ENCODE results near the gene LYST.

The LYST gene

DNA sequence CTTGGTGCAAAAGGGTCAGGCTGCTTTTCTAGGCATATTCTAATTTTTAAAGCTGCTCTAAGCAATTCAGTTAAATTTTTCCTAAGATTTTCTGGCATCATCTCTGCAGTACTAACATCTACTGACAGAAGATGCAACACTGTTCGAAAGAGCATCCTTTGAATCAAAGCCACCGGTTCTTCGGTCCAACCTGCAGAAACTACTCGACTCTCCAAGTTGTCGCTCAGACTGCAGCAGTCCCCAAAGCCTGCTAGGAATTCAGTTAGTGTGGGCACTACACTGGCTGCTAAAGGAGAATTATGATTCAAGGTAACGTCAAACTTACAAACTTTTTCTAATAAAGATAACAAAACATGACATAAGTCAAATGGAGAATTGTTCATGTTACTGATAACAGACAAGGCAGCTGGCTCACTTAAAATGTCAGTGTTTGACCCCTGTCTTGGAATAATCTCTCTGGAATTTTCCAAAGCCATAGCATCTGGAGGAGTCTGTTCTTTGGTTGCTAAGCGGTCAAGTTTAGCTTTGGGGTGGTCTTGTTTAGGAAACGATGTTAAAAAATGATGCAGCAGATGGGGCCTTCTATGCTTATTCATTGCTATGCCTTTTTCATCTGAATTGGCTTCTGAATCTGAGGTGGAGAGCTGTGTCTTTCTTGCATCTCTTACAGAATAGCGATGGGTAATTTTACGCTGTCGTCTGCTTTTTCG is 56.9 kb downstream of the LYST start:
- H3K4me3 ChIP-seq (ENCODE audit: low read depth, low read length): no peak overlapping the region
- no peak for DNase-seq (ENCODE audit: low read depth)
- TF ChIP-seq, protein P1, sequence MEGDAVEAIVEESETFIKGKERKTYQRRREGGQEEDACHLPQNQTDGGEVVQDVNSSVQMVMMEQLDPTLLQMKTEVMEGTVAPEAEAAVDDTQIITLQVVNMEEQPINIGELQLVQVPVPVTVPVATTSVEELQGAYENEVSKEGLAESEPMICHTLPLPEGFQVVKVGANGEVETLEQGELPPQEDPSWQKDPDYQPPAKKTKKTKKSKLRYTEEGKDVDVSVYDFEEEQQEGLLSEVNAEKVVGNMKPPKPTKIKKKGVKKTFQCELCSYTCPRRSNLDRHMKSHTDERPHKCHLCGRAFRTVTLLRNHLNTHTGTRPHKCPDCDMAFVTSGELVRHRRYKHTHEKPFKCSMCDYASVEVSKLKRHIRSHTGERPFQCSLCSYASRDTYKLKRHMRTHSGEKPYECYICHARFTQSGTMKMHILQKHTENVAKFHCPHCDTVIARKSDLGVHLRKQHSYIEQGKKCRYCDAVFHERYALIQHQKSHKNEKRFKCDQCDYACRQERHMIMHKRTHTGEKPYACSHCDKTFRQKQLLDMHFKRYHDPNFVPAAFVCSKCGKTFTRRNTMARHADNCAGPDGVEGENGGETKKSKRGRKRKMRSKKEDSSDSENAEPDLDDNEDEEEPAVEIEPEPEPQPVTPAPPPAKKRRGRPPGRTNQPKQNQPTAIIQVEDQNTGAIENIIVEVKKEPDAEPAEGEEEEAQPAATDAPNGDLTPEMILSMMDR (IDR thresholded peaks at IDR 0.05; ENCODE audit: low read depth, low read length, missing control alignments): no peak

DNA sequence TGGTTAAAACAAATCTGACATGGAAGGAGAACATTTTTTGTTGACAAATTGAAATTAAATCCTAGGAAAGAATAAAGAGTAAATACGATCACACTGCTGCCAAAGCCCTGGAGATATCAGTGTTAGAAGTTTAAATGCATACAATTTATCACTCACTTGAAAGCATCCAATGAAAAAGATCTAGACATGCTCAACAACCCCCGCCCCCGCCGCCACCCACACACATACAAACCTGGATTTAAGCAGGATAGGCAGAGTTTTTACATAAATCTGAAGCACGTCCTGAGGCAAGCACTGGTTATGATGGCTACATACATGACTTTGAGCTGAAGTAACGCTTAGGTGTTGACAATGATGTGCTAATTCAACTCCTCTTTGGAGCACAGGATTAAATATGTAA is 58.5 kb downstream of the LYST start:
- TF ChIP-seq, protein P1 (IDR thresholded peaks at IDR 0.05; ENCODE audit: low read depth, low read length, missing control alignments): no peak
- DNase-seq (ENCODE audit: low read depth): no peak

DNA sequence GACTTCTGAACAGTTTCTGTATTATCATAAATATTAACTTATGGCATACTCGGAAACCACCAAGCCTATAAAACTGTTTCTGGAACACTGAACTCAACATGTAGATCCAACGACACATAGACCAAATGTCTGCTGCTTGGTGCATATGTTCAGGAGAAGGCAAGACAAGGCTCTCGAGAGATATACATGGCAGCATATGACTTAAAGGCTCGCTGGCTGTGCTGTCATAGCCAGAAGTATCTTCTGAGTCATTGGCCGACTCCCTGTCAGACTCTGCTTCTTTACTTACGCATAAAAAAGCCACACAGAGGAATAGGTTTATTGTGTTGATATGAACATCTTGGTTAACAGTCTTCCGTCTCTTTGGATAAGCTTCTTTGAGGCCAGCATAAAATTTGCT is 60.6 kb downstream of the LYST start:
- no peak overlapping the region for H3K4me3 ChIP-seq (ENCODE audit: low read depth, low read length)
- no peak for DNase-seq (ENCODE audit: low read depth)
- TF ChIP-seq, protein P1 (IDR thresholded peaks at IDR 0.05; ENCODE audit: low read depth, low read length, missing control alignments): no peak

More for the DNA sequence above, 58.5 kb downstream of the LYST start:
- H3K4me3 ChIP-seq (ENCODE audit: low read depth, low read length): no peak overlapping the region

DNA sequence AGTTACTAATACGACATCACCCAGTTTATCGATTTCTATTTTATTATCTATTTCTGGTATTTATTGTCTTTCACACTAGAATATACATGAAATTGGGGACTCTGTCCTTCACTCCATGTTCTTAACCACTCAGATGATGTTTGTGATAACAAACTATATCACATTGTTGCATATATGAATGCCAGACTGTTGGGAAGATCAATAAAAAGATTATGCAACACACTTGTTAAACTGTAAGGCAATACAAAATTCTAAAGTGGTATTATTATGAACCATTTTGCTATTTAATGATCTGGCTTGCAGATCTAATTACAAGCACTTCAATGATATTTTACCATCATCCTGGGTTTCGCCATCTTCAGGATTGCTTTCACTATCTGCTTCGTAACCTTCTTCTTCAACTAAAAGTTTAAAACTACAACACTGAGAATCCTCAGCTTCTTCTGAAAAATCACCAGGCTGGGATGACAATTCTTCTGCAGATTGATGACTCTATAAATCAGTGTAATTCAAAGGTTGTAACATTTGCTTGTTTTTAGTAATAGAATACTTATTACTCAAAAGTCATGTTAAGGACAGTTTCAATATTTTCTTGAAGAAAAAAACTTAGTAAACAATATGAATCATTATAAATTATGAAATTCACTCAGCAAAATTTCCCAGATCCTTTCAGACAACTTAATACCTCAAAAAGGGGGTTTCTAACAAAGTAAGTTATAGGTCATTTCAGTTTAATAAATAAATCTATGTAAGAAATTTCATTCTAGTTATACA is 63.9 kb downstream of the LYST start:
- TF ChIP-seq, protein P1 (IDR thresholded peaks at IDR 0.05; ENCODE audit: low read depth, low read length, missing control alignments): no peak
- no peak for DNase-seq (ENCODE audit: low read depth)
- H3K4me3 ChIP-seq (ENCODE audit: low read depth, low read length): no peak overlapping the region

DNA sequence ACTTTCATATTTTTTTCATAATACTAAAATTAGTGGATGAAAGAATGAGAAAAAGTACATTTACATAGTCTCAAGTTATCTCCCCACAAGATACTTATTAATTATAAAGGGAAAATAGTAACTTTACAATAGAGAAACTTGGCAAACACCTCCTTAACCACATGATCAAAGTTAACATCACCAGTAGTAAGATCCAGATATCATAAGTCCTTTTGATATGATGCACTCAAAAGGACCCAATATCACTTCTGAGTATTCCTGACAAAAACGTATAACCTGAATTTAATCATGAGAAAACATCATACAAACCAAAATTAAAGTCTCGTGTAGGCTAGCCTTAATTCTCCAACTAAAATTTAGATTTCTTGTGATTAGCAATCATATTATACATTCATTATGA is 67.4 kb downstream of the LYST start:
- no peak for DNase-seq (ENCODE audit: low read depth)
- TF ChIP-seq, protein P1 (IDR thresholded peaks at IDR 0.05; ENCODE audit: low read depth, low read length, missing control alignments): no peak

DNA sequence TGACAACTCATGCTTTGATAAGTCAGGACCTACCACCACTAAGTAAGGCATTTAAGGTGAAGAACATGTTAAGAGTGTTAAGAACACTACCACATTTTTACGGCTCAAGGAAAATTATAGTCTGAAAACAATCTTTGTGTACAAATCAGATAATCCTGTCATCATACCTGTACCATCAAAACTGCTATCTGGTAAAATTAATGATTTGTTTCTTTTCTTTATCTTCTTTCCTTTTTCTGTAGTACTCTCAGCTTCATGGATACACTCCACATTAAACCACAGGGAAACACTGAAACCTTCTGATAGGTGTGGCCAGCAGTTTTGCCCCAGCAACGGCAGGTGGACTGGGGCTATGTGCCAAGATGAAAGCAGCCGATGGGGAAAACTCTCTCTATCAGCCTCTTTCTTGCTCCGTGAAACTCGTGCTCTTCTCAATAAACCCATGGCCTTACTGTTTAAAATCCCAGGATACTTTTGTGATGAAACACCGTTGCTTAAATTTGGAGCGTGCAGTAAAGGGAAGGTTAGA is 75.1 kb downstream of the LYST start:
- TF ChIP-seq, protein P1 (IDR thresholded peaks at IDR 0.05; ENCODE audit: low read depth, low read length, missing control alignments): no peak
- DNase-seq (ENCODE audit: low read depth): no peak
- H3K4me3 ChIP-seq (ENCODE audit: low read depth, low read length): no peak overlapping the region

More for the DNA sequence above, 67.4 kb downstream of the LYST start:
- no peak overlapping the region for H3K4me3 ChIP-seq (ENCODE audit: low read depth, low read length)
